Muscle of leg (tissue), 11 donors: ENCODE measurements around the gene ARHGAP4. TPM values are rescaled to one million over a fixed set of nuclear protein-coding genes. Genes with fewer than 3 reads are reported as not detected.

ENCODE experiments used
- DNase-seq: peaks from one replicate; pipeline ENCODE4 v3.0.0; 2013
- H3K27ac ChIP-seq: one replicate; pipeline ENCODE4 v1.5.1; 2013; ENCODE audit warnings: mild to moderate bottlenecking, low read length, control low read depth
- H3K27me3 ChIP-seq: one replicate; pipeline ENCODE4 v1.6.1; 2013; ENCODE audit warnings: low read length; ENCODE audit not compliant: control insufficient read depth, insufficient read depth
- H3K36me3 ChIP-seq: one replicate; pipeline ENCODE4 v1.6.1; 2013; ENCODE audit warnings: low read length; ENCODE audit not compliant: control insufficient read depth, insufficient read depth
- H3K4me1 ChIP-seq: one replicate; pipeline ENCODE4 v1.6.1; 2013; ENCODE audit warnings: low read length; ENCODE audit not compliant: control insufficient read depth, insufficient read depth
- H3K4me3 ChIP-seq: one replicate; pipeline ENCODE4 v1.5.1; 2013; ENCODE audit warnings: low read length, control low read depth
- H3K9me3 ChIP-seq: replicated peaks from 2 replicates; pipeline ENCODE4 v1.6.1; 2013; ENCODE audit warnings: low read depth, low read length; ENCODE audit not compliant: control insufficient read depth
- WGBS: methylation state at CpG from one replicate; pipeline ENCODE4 v1.1.5; 2013; ENCODE audit warnings: missing lambda C conversion rate; ENCODE audit not compliant: insufficient coverage; 5-methylcytosine and 5-hydroxymethylcytosine counted together
- polyA plus RNA-seq, 8 donors: library from polyadenylated mRNA; unstranded; fragments of 120-200 nt; gene quantifications; one replicate each; pipeline versions ENCODE4 v1.2.1 to v1.2.3, GENCODE V29; 2013; ENCODE audit warnings: inconsistent platforms in 1 of 8, low replicate concordance in 1 of 8; ENCODE audit not compliant: insufficient read length in 8 of 8, insufficient read depth in 1 of 8
- total RNA-seq: library from RNA; stranded (reverse); fragments of 120-200 nt; gene quantifications from one replicate; pipeline ENCODE4 v1.2.4, GENCODE V29; 2013

The ARHGAP4 gene
- total and polyA plus RNA-seq, 9 donors = 15.1 to 30.8 (median 20.0) TPM

- peaks cover 70% of the 10 kb centered on the region for H3K36me3 ChIP-seq
- H3K4me1 ChIP-seq = peaks cover 39% of the 10 kb centered on the region
- no peak overlapping the region for H3K4me3 ChIP-seq
- 89% methylated on average over 14 of the region's 14 CpGs for WGBS
- no peaks in the 10 kb centered on the region for H3K9me3 ChIP-seq
- no peak for DNase-seq
- peaks cover 32% of the 10 kb centered on the region for H3K27me3 ChIP-seq
- no peak overlapping the region for H3K27ac ChIP-seq
Measured at GRCh38 chrX:153964105-153964504, 38.0 kb upstream of the ARHGAP4 start.

GRCh38 chrX:153963546-153963945 is 37.5 kb upstream of the ARHGAP4 start:
- H3K4me1 ChIP-seq = peaks cover 33% of the 10 kb centered on the region
- no peak for DNase-seq
- H3K36me3 ChIP-seq = peaks cover 75% of the 10 kb centered on the region
- H3K4me3 ChIP-seq = no peak overlapping the region
- WGBS = 89% methylated on average over 11 of the region's 12 CpGs
- peaks cover 32% of the 10 kb centered on the region for H3K27me3 ChIP-seq
- H3K9me3 ChIP-seq = no peaks in the 10 kb centered on the region
- no peak overlapping the region for H3K27ac ChIP-seq

- 91% methylated on average over 4 of the region's 11 CpGs for WGBS
- Histone ChIP-seq H3K4me1 (peaks cover 11% of the 10 kb centered on the region), H3K4me3 (no peak overlapping the region), H3K36me3 (peaks cover 87% of the 10 kb centered on the region), H3K27me3 (peaks cover 23% of the 10 kb centered on the region), H3K27ac (no peak overlapping the region), H3K9me3 (no peaks in the 10 kb centered on the region)
- no peak for DNase-seq
Measured at GRCh38 chrX:153961292-153961691, 35.2 kb upstream of the ARHGAP4 start.

GRCh38 chrX:153960786-153961185 is 34.7 kb upstream of the ARHGAP4 start:
- Histone ChIP-seq H3K27me3 (peaks cover 22% of the 10 kb centered on the region), H3K36me3 (peaks cover 92% of the 10 kb centered on the region), H3K4me1 (peaks cover 6% of the 10 kb centered on the region), H3K4me3 (no peak overlapping the region), H3K27ac (no peak overlapping the region), H3K9me3 (no peaks in the 10 kb centered on the region)
- WGBS = 90% methylated on average over 18 of the region's 22 CpGs
- no peak for DNase-seq

- 95% methylated on average over 8 of the region's 16 CpGs for WGBS
- Histone ChIP-seq H3K9me3 (no peaks in the 10 kb centered on the region), H3K36me3 (peaks cover 98% of the 10 kb centered on the region), H3K4me1 (no peaks in the 10 kb centered on the region), H3K27ac (no peak overlapping the region), H3K27me3 (peaks cover 16% of the 10 kb centered on the region), H3K4me3 (no peak overlapping the region)
- no peak for DNase-seq
Measured at GRCh38 chrX:153960077-153960476, 34.0 kb upstream of the ARHGAP4 start.

GRCh38 chrX:153959649-153960048 is 33.6 kb upstream of the ARHGAP4 start:
- H3K27me3 ChIP-seq = peaks cover 12% of the 10 kb centered on the region
- no peak for DNase-seq
- no peak overlapping the region for H3K27ac ChIP-seq
- WGBS = 88% methylated on average over 14 of the region's 15 CpGs
- H3K4me3 ChIP-seq = no peak overlapping the region
- no peaks in the 10 kb centered on the region for H3K9me3 ChIP-seq
- peaks cover 98% of the 10 kb centered on the region for H3K36me3 ChIP-seq
- H3K4me1 ChIP-seq = no peaks in the 10 kb centered on the region

- peaks cover 10% of the 10 kb centered on the region for H3K27me3 ChIP-seq
- H3K27ac ChIP-seq = no peak overlapping the region
- DNase-seq = no peak
- H3K4me1 ChIP-seq = no peaks in the 10 kb centered on the region
- 91% methylated on average over 13 of the region's 14 CpGs for WGBS
- H3K4me3 ChIP-seq = no peak overlapping the region
- peaks cover 98% of the 10 kb centered on the region for H3K36me3 ChIP-seq
- no peaks in the 10 kb centered on the region for H3K9me3 ChIP-seq
Measured at GRCh38 chrX:153958605-153959004, 32.5 kb upstream of the ARHGAP4 start.

- Histone ChIP-seq H3K27me3 (peaks cover 5% of the 10 kb centered on the region), H3K4me3 (no peak overlapping the region), H3K9me3 (no peaks in the 10 kb centered on the region), H3K4me1 (peaks cover 5% of the 10 kb centered on the region), H3K36me3 (peaks cover 99% of the 10 kb centered on the region), H3K27ac (no peak overlapping the region)
- WGBS = 90% methylated on average over 14 of the region's 17 CpGs
- no peak for DNase-seq
Measured at GRCh38 chrX:153957224-153957623, 31.2 kb upstream of the ARHGAP4 start.

GRCh38 chrX:153956044-153956907 is 30.2 kb upstream of the ARHGAP4 start:
- WGBS = 91% methylated on average over 35 of the region's 35 CpGs

GRCh38 chrX:153955228-153955732 is 29.2 kb upstream of the ARHGAP4 start:
- Histone ChIP-seq H3K4me3 (no peak overlapping the region), H3K4me1 (peaks cover 6% of the 10 kb centered on the region), H3K27me3 (no peaks in the 10 kb centered on the region), H3K9me3 (no peaks in the 10 kb centered on the region), H3K36me3 (peaks cover 99% of the 10 kb centered on the region), H3K27ac (no peak overlapping the region)
- WGBS = 72% methylated on average over 10 of the region's 12 CpGs
- DNase-seq = no peak

More at GRCh38 chrX:153956044-153956907, 30.2 kb upstream of the ARHGAP4 start:
- Histone ChIP-seq H3K4me3 (no peak overlapping the region), H3K4me1 (peaks cover 5% of the 10 kb centered on the region), H3K27ac (no peak overlapping the region), H3K27me3 (no peaks in the 10 kb centered on the region), H3K36me3 (peaks cover 99% of the 10 kb centered on the region), H3K9me3 (no peaks in the 10 kb centered on the region)
- no peak for DNase-seq
